Retinal pigment epithelial cell (primary cell): ENCODE measurements around the gene CACFD1.

Experiments used
- DNase-seq: peaks from one replicate; pipeline ENCODE4 v3.0.0-alpha.2; 2010; ENCODE audit warnings: low read depth
- H3K4me3 ChIP-seq: 2 replicates; pipeline ENCODE4 v1.5.1; 2011; ENCODE audit warnings: mild to moderate bottlenecking, low read length, control low read depth, moderate library complexity
- CTCF ChIP-seq: conservative IDR thresholded peaks from 2 replicates; pipeline ENCODE4 v1.5.1; 2011; ENCODE audit warnings: low read depth, low read length, control low read depth, inconsistent platforms

The CACFD1 gene

GRCh38 chr9:133494636-133495326 lies 35.0 kb downstream of the CACFD1 start:
- TF ChIP-seq CTCF = no peak
- DNase-seq = no peak
- H3K4me3 ChIP-seq = no peak overlapping the region

- no peak for TF ChIP-seq CTCF
- no peak overlapping the region for H3K4me3 ChIP-seq
- no peak for DNase-seq
Observed at GRCh38 chr9:133495327-133496293, 35.8 kb downstream of the CACFD1 start.

GRCh38 chr9:133496861-133497842 lies 37.4 kb downstream of the CACFD1 start:
- H3K4me3 ChIP-seq = no peak overlapping the region
- TF ChIP-seq CTCF = no peak
- DNase-seq = no peak

DNA sequence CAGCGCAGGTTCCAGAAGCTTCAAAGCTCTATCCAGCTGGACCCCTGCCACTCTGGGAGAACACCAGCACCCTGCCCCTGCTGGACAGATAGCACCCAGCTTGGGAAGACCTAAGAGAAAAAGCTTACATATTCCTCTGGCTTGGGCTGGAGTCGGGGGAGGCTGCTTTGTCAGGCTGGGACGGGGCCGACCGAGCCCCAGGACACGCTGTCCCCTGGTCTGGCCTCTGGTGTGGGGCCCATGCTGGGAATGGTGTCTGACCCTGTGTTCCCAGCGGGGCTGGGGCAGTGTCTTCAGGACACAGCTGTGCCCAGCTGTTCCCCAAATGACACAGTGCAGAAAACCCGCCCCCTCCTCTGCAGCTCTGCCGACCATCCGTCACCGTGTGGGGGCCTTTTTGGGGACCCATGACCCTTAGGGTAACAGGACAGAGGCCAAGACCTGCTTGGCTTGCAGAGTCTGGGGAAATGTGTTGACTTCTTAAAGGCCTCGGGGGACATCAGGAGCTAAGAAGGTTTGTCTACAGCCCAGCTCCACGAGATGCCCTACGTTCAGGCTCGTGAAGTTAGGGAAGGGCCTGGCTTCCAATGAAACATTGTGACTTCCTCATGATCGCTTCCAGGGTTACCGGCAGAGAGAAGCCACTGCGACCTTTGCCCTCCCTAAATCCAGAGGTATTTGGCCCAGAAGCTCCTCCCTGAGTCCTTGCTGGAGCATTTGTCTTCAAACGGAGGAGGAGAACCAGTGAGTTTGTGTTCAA lies 39.5 kb downstream of the CACFD1 start:
- no peak for DNase-seq
- no peak for TF ChIP-seq CTCF
- no peak overlapping the region for H3K4me3 ChIP-seq

- DNase-seq = no peak
Observed at GRCh38 chr9:133499892-133500270, 40.1 kb downstream of the CACFD1 start.

More at GRCh38 chr9:133499892-133500270, 40.1 kb downstream of the CACFD1 start:
- H3K4me3 ChIP-seq = no peak overlapping the region
- TF ChIP-seq CTCF = no peak
